M059J (cell line): ENCODE results near the gene DOC2B. TPM values are rescaled to one million over a fixed set of nuclear protein-coding genes. Genes with fewer than 3 reads are reported as not detected.
"Not testable (repeated sequence)": the region's sequence is repeated elsewhere in the genome, so short reads cannot be mapped to it uniquely, and the experiment has no call there.

Experiments
- DNase-seq: peaks from one replicate; pipeline ENCODE4 v3.0.0-alpha.2; 2012; ENCODE audit warnings: low read depth
- total RNA-seq: library from RNA; depleted of rRNA; stranded (reverse); fragments of >200 nt; shearing (Covaris generic); gene quantifications from 2 replicates; pipeline ENCODE4 v1.2.3, GENCODE V29; 2014

Gene DOC2B
- total RNA-seq, 1 experiment from 2014 or later: under 0.01 TPM

GRCh38 chr17:213286-214105 is 32.0 kb upstream of the DOC2B start:
- no peak for DNase-seq

GRCh38 chr17:210402-210801 is 29.0 kb upstream of the DOC2B start:
- DNase-seq: no peak

GRCh38 chr17:208429-208828 is 27.0 kb upstream of the DOC2B start:
- DNase-seq: no peak

GRCh38 chr17:207775-208174 is 26.3 kb upstream of the DOC2B start:
- DNase-seq: no peak

- no peak for DNase-seq
These were observed 25.6 kb upstream of the DOC2B start for GRCh38 chr17:206941-207560.

- not testable (repeated sequence) for DNase-seq
These were observed 25.0 kb upstream of the DOC2B start for GRCh38 chr17:206484-206883.

- DNase-seq: no peak
These were observed 24.4 kb upstream of the DOC2B start for GRCh38 chr17:205817-206216.

- DNase-seq: no peak
These were observed 23.8 kb upstream of the DOC2B start for GRCh38 chr17:205148-205669.

- DNase-seq: no peak
These were observed 23.1 kb upstream of the DOC2B start for GRCh38 chr17:204427-205147.

- DNase-seq: no peak
These were observed 21.1 kb upstream of the DOC2B start for GRCh38 chr17:202501-202951.

- DNase-seq: not testable (repeated sequence)
These were observed 20.3 kb upstream of the DOC2B start for GRCh38 chr17:201736-202135.

GRCh38 chr17:201257-201656 is 19.8 kb upstream of the DOC2B start:
- not testable (repeated sequence) for DNase-seq

GRCh38 chr17:200586-200985 is 19.1 kb upstream of the DOC2B start:
- no peak for DNase-seq

- DNase-seq: peak; percentile 41
These were observed 18.5 kb upstream of the DOC2B start for GRCh38 chr17:199806-200545.

- DNase-seq: peak; percentile 32
These were observed 17.7 kb upstream of the DOC2B start for GRCh38 chr17:199191-199604.

- not testable (repeated sequence) for DNase-seq
These were observed 16.8 kb upstream of the DOC2B start for GRCh38 chr17:198225-198624.

- no peak for DNase-seq
These were observed 15.9 kb upstream of the DOC2B start for GRCh38 chr17:197352-197751.

- no peak for DNase-seq
These were observed 13.6 kb upstream of the DOC2B start for GRCh38 chr17:194828-195602.

GRCh38 chr17:193841-194806 is 12.7 kb upstream of the DOC2B start:
- no peak for DNase-seq

- DNase-seq: no peak
These were observed 12.0 kb upstream of the DOC2B start for GRCh38 chr17:193426-193810.
